T-helper 17 cell (primary cell): ENCODE measurements around the gene KICS2. TPM values are rescaled to one million over a fixed set of nuclear protein-coding genes. Genes with fewer than 3 reads are reported as not detected.
"Not testable (repeated sequence)": the region's sequence is repeated elsewhere in the genome, so short reads cannot be mapped to it uniquely, and the experiment has no call there.

Experiments
- ATAC-seq: fragments of 150-1000 bp; cut with Tn5 transposase; 2 replicates; pipeline ENCODE4 v1.10.0; 2021; ENCODE audit warnings: mild to moderate bottlenecking, moderate library complexity
- DNase-seq, 3 donors: peaks; one replicate each; pipeline versions ENCODE4 v3.0.0 to v3.0.0-alpha.2; 2020 to 2021
- H3K9me3 ChIP-seq: one replicate; pipeline ENCODE4 v1.7.0; 2013; ENCODE audit warnings: low read length, mild to moderate bottlenecking; ENCODE audit not compliant: control insufficient read depth, poor library complexity, severe bottlenecking
- H3K27ac Mint-ChIP-seq: one replicate; pipeline ENCODE4 v1.8.0; 2022; ENCODE audit warnings: mild to moderate bottlenecking, moderate library complexity, mixed read lengths
- H3K27me3 Mint-ChIP-seq: one replicate; pipeline ENCODE4 v1.8.0; 2022; ENCODE audit warnings: mixed read lengths
- H3K36me3 Mint-ChIP-seq: one replicate; pipeline ENCODE4 v1.8.0; 2022; ENCODE audit warnings: low read depth, mixed read lengths
- H3K4me1 Mint-ChIP-seq: one replicate; pipeline ENCODE4 v1.8.0; 2022; ENCODE audit warnings: mild to moderate bottlenecking, mixed read lengths
- H3K4me3 Mint-ChIP-seq: one replicate; pipeline ENCODE4 v1.8.0; 2022; ENCODE audit warnings: mild to moderate bottlenecking, moderate library complexity, mixed read lengths
- total RNA-seq, 4 donors: library from RNA in 2 of 4; stranded (reverse) in 2 of 4; gene quantifications; one replicate each; pipeline ENCODE4 v1.2.3 and lab custom pipeline; 2022 to 2026

The KICS2 gene
- total RNA-seq, 2 donors from 2014 or later: 18.0 to 19.7 TPM

DNA sequence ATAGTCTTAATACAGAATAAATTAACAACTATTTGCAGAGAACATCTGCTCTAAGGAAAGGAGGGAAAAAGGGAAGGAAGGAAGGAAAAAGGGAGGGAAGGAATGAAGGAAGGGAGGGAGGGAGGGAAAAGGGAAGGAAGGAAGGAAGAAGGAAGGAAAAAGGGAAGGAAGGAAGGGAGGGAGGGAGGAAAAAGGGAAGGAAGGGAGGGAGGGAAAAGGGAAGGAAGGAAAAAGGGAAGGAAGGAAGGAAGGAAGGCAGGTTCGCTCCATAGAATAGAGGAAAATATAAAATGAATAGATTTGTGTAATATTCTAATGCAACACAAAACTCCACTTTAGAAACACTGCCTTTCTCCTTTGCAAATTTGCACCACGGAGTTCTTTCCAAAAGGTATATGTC lies 16.6 kb downstream of the KICS2 start:
- Mint-ChIP-seq H3K27ac (no peak overlapping the region), H3K4me1 (no peaks in the 10 kb centered on the region), H3K4me3 (no peak overlapping the region), H3K36me3 (no peaks in the 10 kb centered on the region), H3K27me3 (no peaks in the 10 kb centered on the region)
- DNase-seq: no peak
- H3K9me3 ChIP-seq: no peaks in the 10 kb centered on the region
- no peak for ATAC-seq

DNA sequence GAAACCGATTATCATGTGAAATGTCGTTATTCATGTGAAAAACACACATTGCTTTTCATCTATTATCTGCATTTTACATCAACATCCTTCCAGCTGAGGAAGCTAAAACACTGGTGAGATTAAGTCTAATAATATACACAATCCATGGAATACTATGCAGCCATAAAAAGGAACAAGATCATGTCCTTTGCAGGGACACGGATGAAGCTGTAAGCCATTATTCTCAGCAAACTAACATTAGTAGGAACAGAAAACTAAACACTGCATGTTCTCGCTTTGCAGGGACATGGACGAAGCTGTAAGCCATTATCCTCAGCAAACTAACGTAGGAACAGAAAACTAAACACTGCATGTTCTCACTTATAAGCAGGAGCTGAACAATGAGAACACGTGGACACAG lies 18.3 kb downstream of the KICS2 start:
- Mint-ChIP-seq H3K4me3 (no peak overlapping the region), H3K36me3 (no peaks in the 10 kb centered on the region), H3K27ac (no peak overlapping the region), H3K4me1 (no peaks in the 10 kb centered on the region), H3K27me3 (no peaks in the 10 kb centered on the region)
- H3K9me3 ChIP-seq: no peaks in the 10 kb centered on the region
- ATAC-seq: no peak
- DNase-seq: no peak

DNA sequence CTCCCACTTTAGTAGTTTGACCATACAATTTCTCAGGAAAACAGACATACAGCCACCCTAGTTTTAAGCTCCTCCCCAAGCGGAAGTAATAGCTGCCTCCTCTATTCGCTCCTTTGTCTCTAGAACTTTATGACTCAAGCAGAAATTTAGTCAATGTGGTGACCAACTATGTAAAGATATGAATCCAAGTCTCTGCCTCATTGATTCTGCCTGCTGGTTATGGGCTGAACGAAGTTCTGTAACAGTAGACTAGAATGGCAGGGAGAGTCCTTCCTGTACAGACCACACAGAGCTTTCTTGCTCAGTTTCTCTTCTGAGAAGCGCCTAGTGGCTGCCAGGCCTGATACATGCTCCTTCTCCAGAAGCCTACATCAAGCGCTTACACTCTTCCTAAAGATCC lies 19.1 kb downstream of the KICS2 start:
- no peaks in the 10 kb centered on the region for H3K27me3 Mint-ChIP-seq
- no peaks in the 10 kb centered on the region for H3K9me3 ChIP-seq
- H3K4me1 Mint-ChIP-seq: no peaks in the 10 kb centered on the region
- DNase-seq (no peak), ATAC-seq (no peak)
- no peak overlapping the region for H3K4me3 Mint-ChIP-seq
- H3K27ac Mint-ChIP-seq: no peak overlapping the region
- H3K36me3 Mint-ChIP-seq: no peaks in the 10 kb centered on the region

DNA sequence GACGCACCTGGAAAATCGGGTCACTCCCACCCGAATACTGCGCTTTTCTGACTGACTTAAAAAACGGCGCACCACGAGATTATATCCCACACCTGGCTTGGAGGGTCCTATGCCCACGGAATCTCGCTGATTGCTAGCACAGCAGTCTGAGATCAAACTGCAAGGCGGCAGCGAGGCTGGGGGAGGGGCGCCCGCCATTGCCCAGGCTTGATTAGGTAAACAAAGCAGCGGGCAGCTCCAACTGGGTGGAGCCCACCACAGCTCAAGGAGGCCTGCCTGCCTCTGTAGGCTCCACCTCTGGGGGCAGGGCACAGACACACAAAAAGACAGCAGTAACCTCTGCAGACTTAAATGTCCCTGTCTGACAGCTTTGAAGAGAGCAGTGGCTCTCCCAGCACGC lies 26.3 kb downstream of the KICS2 start:
- H3K27ac Mint-ChIP-seq, H3K4me3 Mint-ChIP-seq, H3K9me3 ChIP-seq, DNase-seq, ATAC-seq, H3K27me3 Mint-ChIP-seq, H3K36me3 Mint-ChIP-seq, H3K4me1 Mint-ChIP-seq: not testable (repeated sequence)

GRCh38 chr12:64194333-64195149 lies 27.6 kb downstream of the KICS2 start:
- no peak for DNase-seq
- Mint-ChIP-seq H3K27ac (no peak overlapping the region), H3K27me3 (no peaks in the 10 kb centered on the region), H3K4me3 (no peak overlapping the region), H3K36me3 (peaks cover 2% of the 10 kb centered on the region), H3K4me1 (peaks cover 4% of the 10 kb centered on the region)
- H3K9me3 ChIP-seq: no peaks in the 10 kb centered on the region
- no peak for ATAC-seq

GRCh38 chr12:64193931-64194330 lies 28.2 kb downstream of the KICS2 start:
- Mint-ChIP-seq H3K4me1 (peaks cover 4% of the 10 kb centered on the region), H3K36me3 (peaks cover 4% of the 10 kb centered on the region), H3K4me3 (no peak overlapping the region), H3K27ac (no peak overlapping the region), H3K27me3 (no peaks in the 10 kb centered on the region)
- no peak for ATAC-seq
- no peaks in the 10 kb centered on the region for H3K9me3 ChIP-seq
- no peak for DNase-seq

- peaks cover 5% of the 10 kb centered on the region for H3K4me1 Mint-ChIP-seq
- H3K27ac Mint-ChIP-seq: no peak overlapping the region
- ATAC-seq (no peak), DNase-seq (no peak)
- no peaks in the 10 kb centered on the region for H3K9me3 ChIP-seq
- no peak overlapping the region for H3K4me3 Mint-ChIP-seq
- no peaks in the 10 kb centered on the region for H3K27me3 Mint-ChIP-seq
- H3K36me3 Mint-ChIP-seq: peaks cover 6% of the 10 kb centered on the region
These were observed 29.3 kb downstream of the KICS2 start for GRCh38 chr12:64192644-64193444.

- Mint-ChIP-seq H3K27me3 (no peaks in the 10 kb centered on the region), H3K4me3 (no peak overlapping the region), H3K27ac (no peak overlapping the region), H3K4me1 (peaks cover 5% of the 10 kb centered on the region), H3K36me3 (peaks cover 6% of the 10 kb centered on the region)
- no peaks in the 10 kb centered on the region for H3K9me3 ChIP-seq
- DNase-seq (no peak), ATAC-seq (no peak)
These were observed 32.0 kb downstream of the KICS2 start for GRCh38 chr12:64190140-64190539.

GRCh38 chr12:64189530-64189929 lies 32.6 kb downstream of the KICS2 start:
- Mint-ChIP-seq H3K27ac (no peak overlapping the region), H3K27me3 (no peaks in the 10 kb centered on the region), H3K36me3 (peaks cover 6% of the 10 kb centered on the region), H3K4me3 (no peak overlapping the region), H3K4me1 (peaks cover 5% of the 10 kb centered on the region)
- ATAC-seq (no peak), DNase-seq (no peak)
- no peaks in the 10 kb centered on the region for H3K9me3 ChIP-seq

DNA sequence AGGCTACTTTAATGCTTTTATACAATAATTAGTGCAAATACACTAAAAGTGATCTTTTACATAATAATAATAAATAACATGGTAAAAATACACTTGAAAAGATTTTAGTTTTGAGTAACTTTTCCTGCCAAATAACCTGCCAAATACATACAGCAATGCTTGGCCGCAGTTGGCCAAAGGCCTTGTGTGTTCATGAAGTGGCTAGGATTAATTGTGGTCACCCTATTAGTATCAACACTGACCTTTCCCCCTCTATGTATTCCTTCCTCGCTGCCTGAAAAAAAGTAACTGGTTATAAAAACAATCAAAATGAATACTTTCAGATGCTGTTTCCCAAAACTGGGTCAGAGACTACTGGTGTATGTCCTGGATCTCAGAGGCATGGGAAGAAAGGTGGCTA lies 34.3 kb downstream of the KICS2 start:
- no peak overlapping the region for H3K4me3 Mint-ChIP-seq
- no peaks in the 10 kb centered on the region for H3K9me3 ChIP-seq
- ATAC-seq (no peak), DNase-seq (no peak)
- peaks cover 4% of the 10 kb centered on the region for H3K4me1 Mint-ChIP-seq
- no peak overlapping the region for H3K27ac Mint-ChIP-seq
- peaks cover 6% of the 10 kb centered on the region for H3K36me3 Mint-ChIP-seq
- no peaks in the 10 kb centered on the region for H3K27me3 Mint-ChIP-seq

GRCh38 chr12:64187370-64187769 lies 34.7 kb downstream of the KICS2 start:
- no peak overlapping the region for H3K4me3 Mint-ChIP-seq

DNA sequence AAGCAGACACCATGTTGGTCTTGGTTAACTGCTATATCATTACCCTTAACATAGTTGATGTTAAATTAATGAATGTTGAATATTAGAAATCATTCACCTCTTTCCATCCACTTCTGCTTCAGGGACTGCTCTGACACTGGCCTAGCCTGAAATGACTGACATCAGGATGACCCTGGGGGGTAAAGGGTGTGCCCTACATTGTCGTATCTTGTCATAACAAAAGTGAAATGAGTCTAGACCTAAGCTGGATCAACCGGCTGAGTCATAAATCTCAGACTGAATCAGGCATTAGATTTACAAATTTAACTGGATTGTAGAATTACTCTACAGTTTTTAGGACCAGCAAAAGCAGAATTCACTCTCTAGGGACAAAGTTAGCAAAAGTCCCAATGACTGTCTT lies 35.3 kb downstream of the KICS2 start:
- DNase-seq (no peak), ATAC-seq (no peak)
- Mint-ChIP-seq H3K4me3 (no peak overlapping the region), H3K27ac (no peak overlapping the region), H3K27me3 (no peaks in the 10 kb centered on the region), H3K36me3 (peaks cover 6% of the 10 kb centered on the region), H3K4me1 (peaks cover 2% of the 10 kb centered on the region)
- no peaks in the 10 kb centered on the region for H3K9me3 ChIP-seq

More at GRCh38 chr12:64187370-64187769, 34.7 kb downstream of the KICS2 start:
- H3K9me3 ChIP-seq: no peaks in the 10 kb centered on the region
- H3K4me1 Mint-ChIP-seq: peaks cover 2% of the 10 kb centered on the region
- DNase-seq: no peak
- ATAC-seq: no peak
- H3K27ac Mint-ChIP-seq: no peak overlapping the region
- H3K36me3 Mint-ChIP-seq: peaks cover 6% of the 10 kb centered on the region
- no peaks in the 10 kb centered on the region for H3K27me3 Mint-ChIP-seq

GRCh38 chr12:64184216-64184615 lies 37.9 kb downstream of the KICS2 start:
- H3K4me1 Mint-ChIP-seq: peaks cover 2% of the 10 kb centered on the region
- no peak for ATAC-seq
- no peaks in the 10 kb centered on the region for H3K27me3 Mint-ChIP-seq

More at GRCh38 chr12:64184216-64184615, 37.9 kb downstream of the KICS2 start:
- no peak for DNase-seq
- no peak overlapping the region for H3K4me3 Mint-ChIP-seq
- no peak overlapping the region for H3K27ac Mint-ChIP-seq
- no peaks in the 10 kb centered on the region for H3K9me3 ChIP-seq
- H3K36me3 Mint-ChIP-seq: peaks cover 4% of the 10 kb centered on the region
